A549 (cell line): Measurements from ENCODE around the gene ZNF804A. TPM values are rescaled to one million over a fixed set of nuclear protein-coding genes. Genes with fewer than 3 reads are reported as not detected.

Experiments
- ATAC-seq, 2 experiments: fragments of 200-7000 bp in 1 of 2; fragments of >200 bp in 1 of 2; cut with Nextera tagmentation in 1 of 2; cut with Tn5 transposase in 1 of 2; 3 replicates each; pipeline versions ENCODE4 v1.8.0 to v1.9.1; 2018 to 2020; ENCODE audit warnings: mild to moderate bottlenecking in 1 of 2, moderate library complexity in 1 of 2
- CTCF ChIA-PET: fragments of 300-600 bp; sonication (Branson Sonifier 250); formaldehyde crosslinking; extraction: SDS; loops from one replicate; lab custom pipeline; 2021; ENCODE audit warnings: antibody characterized with exemption, inconsistent platforms; lab: Yijun Ruan, JAX
- POLR2A ChIA-PET: fragments of 350-600 bp; formaldehyde crosslinking; extraction: SDS; loops from one replicate; lab custom pipeline; 2021; ENCODE audit warnings: antibody characterized with exemption, inconsistent platforms; lab: Yijun Ruan, JAX
- DNase-seq, 2 experiments: peaks; one replicate each; pipeline versions ENCODE4 v3.0.0 to v3.0.0-alpha.2; 2011 to 2016; ENCODE audit warnings: low read depth in 1 of 2, low spot score in 1 of 2
- FAIRE-seq: peaks from 2 replicates; lab custom pipeline; 2011; peaks lifted over from hg19 to GRCh38; lab: Jason Lieb, UNC
- H3K27ac ChIP-seq, 2 experiments: fragments of >200 bp; sonication (Bioruptor Twin); formaldehyde crosslinking; 3 replicates each; pipeline ENCODE4 v1.5.1; 2016 to 2017
- H3K4me1 ChIP-seq: fragments of >200 bp; sonication (Bioruptor Twin); formaldehyde crosslinking; 3 replicates; pipeline ENCODE4 v1.6.1; 2016
- H3K4me2 ChIP-seq: fragments of >200 bp; sonication (Bioruptor Twin); formaldehyde crosslinking; 3 replicates; pipeline ENCODE4 v1.6.1; 2016
- H3K4me3 ChIP-seq: fragments of >200 bp; sonication (Bioruptor Twin); formaldehyde crosslinking; 3 replicates; pipeline ENCODE4 v1.5.1; 2016
- H3K9me3 ChIP-seq: fragments of >200 bp; sonication (Bioruptor Twin); formaldehyde crosslinking; 3 replicates; pipeline ENCODE4 v1.6.1; 2016
- CBX2 ChIP-seq: fragments of 200-600 bp; sonication (generic); IDR thresholded peaks from 2 replicates; pipeline ENCODE4 v1.6.1; 2016; ENCODE audit warnings: low read depth, mild to moderate bottlenecking, borderline replicate concordance
- CBX8 ChIP-seq: fragments of 200-600 bp; sonication (generic); IDR thresholded peaks from 2 replicates; pipeline ENCODE4 v1.6.1; 2016
- CHD2 ChIP-seq: fragments of 150-350 bp; IDR thresholded peaks from 2 replicates; pipeline ENCODE4 v1.6.1; 2014; ENCODE audit warnings: low read length; ENCODE audit not compliant: partially characterized antibody
- CHD4 ChIP-seq: fragments of 200-600 bp; sonication (generic); IDR thresholded peaks from 2 replicates; pipeline ENCODE4 v1.6.1; 2016; ENCODE audit warnings: antibody characterized with exemption, mild to moderate bottlenecking, borderline replicate concordance
- EHF ChIP-seq: fragments of 250-450 bp; sonication (Bioruptor Pico); IDR thresholded peaks from 2 replicates; pipeline ENCODE4 v1.5.0; 2020; ENCODE audit warnings: mild to moderate bottlenecking
- EP300 ChIP-seq, 2 experiments: fragments of >200 bp; sonication (Bioruptor Twin); formaldehyde crosslinking; IDR thresholded peaks; 2 replicates in 1 of 2; 3 replicates in 1 of 2; pipeline ENCODE4 v1.6.1; 2016 to 2017
- FOSB ChIP-seq: fragments of 250-450 bp; sonication (Bioruptor Pico); IDR thresholded peaks from 2 replicates; pipeline ENCODE4 v1.5.0; 2020; ENCODE audit warnings: mild to moderate bottlenecking, moderate library complexity
- FOSL2 ChIP-seq, 2 experiments: fragments of 450-650 bp in 1 of 2; fragments of >200 bp in 1 of 2; sonication (Bioruptor Twin) in 1 of 2; formaldehyde crosslinking; IDR thresholded peaks; 2 replicates each; pipeline versions ENCODE4 v1.5.0 to v1.6.1; 2016 to 2020; ENCODE audit warnings: mild to moderate bottlenecking in 1 of 2, moderate library complexity in 1 of 2
- HDAC2 ChIP-seq: fragments of 200-600 bp; sonication (generic); IDR thresholded peaks from 2 replicates; pipeline ENCODE4 v1.6.1; 2016
- HOXA7 ChIP-seq: fragments of 250-450 bp; sonication (Bioruptor Pico); IDR thresholded peaks from 2 replicates; pipeline ENCODE4 v1.5.0; 2020; ENCODE audit warnings: mild to moderate bottlenecking, moderate library complexity
- HOXB5 ChIP-seq: fragments of 250-450 bp; sonication (Bioruptor Pico); IDR thresholded peaks from 2 replicates; pipeline ENCODE4 v1.5.0; 2020; ENCODE audit warnings: mild to moderate bottlenecking, moderate library complexity
- JUN ChIP-seq, 2 experiments: fragments of >200 bp; sonication (Bioruptor Twin); formaldehyde crosslinking; IDR thresholded peaks; 2 replicates in 1 of 2; 3 replicates in 1 of 2; pipeline ENCODE4 v1.6.1; 2016 to 2017
- JUNB ChIP-seq: fragments of >200 bp; sonication (Bioruptor Twin); formaldehyde crosslinking; IDR thresholded peaks from 2 replicates; pipeline ENCODE4 v1.6.1; 2016
- KDM1A ChIP-seq: fragments of 200-600 bp; sonication (generic); IDR thresholded peaks from 2 replicates; pipeline ENCODE4 v1.6.1; 2016; ENCODE audit warnings: low read depth, mild to moderate bottlenecking
- KDM5A ChIP-seq: fragments of 200-600 bp; sonication (generic); IDR thresholded peaks from 2 replicates; pipeline ENCODE4 v1.6.1; 2016; ENCODE audit warnings: antibody characterized with exemption, mild to moderate bottlenecking
- MAZ ChIP-seq: fragments of 150-350 bp; IDR thresholded peaks from 2 replicates; pipeline ENCODE4 v1.6.1; 2014; ENCODE audit warnings: antibody characterized with exemption, low read depth, low read length, borderline replicate concordance
- NFE2L2 ChIP-seq: fragments of 150-350 bp; conservative IDR thresholded peaks from 2 replicates; pipeline ENCODE4 v1.6.1; 2014; ENCODE audit warnings: low read length
- POLR2A ChIP-seq: IDR thresholded peaks from 2 replicates; pipeline ENCODE4 v1.6.1; 2012; ENCODE audit warnings: mild to moderate bottlenecking, low read length
- RAD21 ChIP-seq, 2 experiments: fragments of >200 bp in 1 of 2; sonication (Bioruptor Twin) in 1 of 2; formaldehyde crosslinking in 1 of 2; IDR thresholded peaks in 1 of 2; conservative IDR thresholded peaks in 1 of 2; 2 replicates in 1 of 2; 3 replicates in 1 of 2; pipeline ENCODE4 v1.6.1; 2012 to 2018; ENCODE audit warnings: inconsistent platforms in 1 of 2
- RARB ChIP-seq: fragments of 250-450 bp; sonication (Bioruptor Pico); IDR thresholded peaks from 2 replicates; pipeline ENCODE4 v1.8.0; 2021; ENCODE audit warnings: mild to moderate bottlenecking, moderate library complexity
- SREBF2 ChIP-seq: fragments of 450-650 bp; IDR thresholded peaks from 2 replicates; pipeline ENCODE4 v1.6.1; 2014; ENCODE audit warnings: mild to moderate bottlenecking, moderate library complexity
- TFCP2L1 ChIP-seq: fragments of 250-450 bp; sonication (Bioruptor Pico); IDR thresholded peaks from 2 replicates; pipeline ENCODE4 v1.5.0; 2021; ENCODE audit warnings: mild to moderate bottlenecking
- ZC3H11A ChIP-seq: fragments of 450-650 bp; IDR thresholded peaks from 2 replicates; pipeline ENCODE4 v1.6.1; 2014; ENCODE audit warnings: antibody characterized with exemption, mild to moderate bottlenecking
- ZFP36 ChIP-seq: fragments of 450-650 bp; IDR thresholded peaks from 2 replicates; pipeline ENCODE4 v1.6.1; 2014; ENCODE audit warnings: borderline replicate concordance; ENCODE audit not compliant: partially characterized antibody
- WGBS: methylation state at CpG from one replicate; pipeline ENCODE4 v1.1.6; 2017; ENCODE audit errors: missing lambda C conversion rate; 5-methylcytosine and 5-hydroxymethylcytosine counted together
- polyA plus RNA-seq, 4 experiments: library from polyadenylated mRNA; depleted of rRNA in 3 of 4; stranded (reverse); fragments of >200 nt; fragmentation: RNase III in 1 of 4; extraction: RNeasy Plus Mini Kit Qiagen cat#74134 plus additional on column Dnase treatment in 1 of 4; gene quantifications; 2 replicates in 3 of 4; 3 replicates in 1 of 4; pipeline ENCODE4 v1.2.3, GENCODE V29; 2011 to 2017
- TF ChIP-seq, protein P1 (sequence below): IDR thresholded peaks from 2 replicates; pipeline ENCODE4 v1.6.1; 2012
- TF ChIP-seq, protein P2 (sequence below): fragments of 150-350 bp; IDR thresholded peaks from 2 replicates; pipeline ENCODE4 v1.6.1; 2014; ENCODE audit warnings: low read depth, mild to moderate bottlenecking, low read length
- TF ChIP-seq, protein P3 (sequence below): IDR thresholded peaks from 2 replicates; pipeline ENCODE4 v1.6.1; 2012; ENCODE audit warnings: low read depth, borderline replicate concordance
- TF ChIP-seq, protein P4 (sequence below): fragments of 450-650 bp; IDR thresholded peaks from 2 replicates; pipeline ENCODE4 v1.6.1; 2014; ENCODE audit warnings: antibody characterized with exemption
- TF ChIP-seq, protein P5 (sequence below): fragments of >200 bp; sonication (Bioruptor Twin); formaldehyde crosslinking; IDR thresholded peaks from 2 replicates; pipeline ENCODE4 v1.6.1; 2016
- TF ChIP-seq, protein P6 (sequence below): IDR thresholded peaks from 2 replicates; pipeline ENCODE4 v1.6.1; 2012
- TF ChIP-seq, protein P7 (sequence below): fragments of 250-450 bp; sonication (Bioruptor Pico); IDR thresholded peaks from 2 replicates; pipeline ENCODE4 v1.5.0; 2020; ENCODE audit warnings: low read depth, mild to moderate bottlenecking, moderate library complexity

The ZNF804A gene
- polyA plus RNA-seq, 2 of the 4 experiments (the other 2 are of a cell fraction), result not detected

DNA sequence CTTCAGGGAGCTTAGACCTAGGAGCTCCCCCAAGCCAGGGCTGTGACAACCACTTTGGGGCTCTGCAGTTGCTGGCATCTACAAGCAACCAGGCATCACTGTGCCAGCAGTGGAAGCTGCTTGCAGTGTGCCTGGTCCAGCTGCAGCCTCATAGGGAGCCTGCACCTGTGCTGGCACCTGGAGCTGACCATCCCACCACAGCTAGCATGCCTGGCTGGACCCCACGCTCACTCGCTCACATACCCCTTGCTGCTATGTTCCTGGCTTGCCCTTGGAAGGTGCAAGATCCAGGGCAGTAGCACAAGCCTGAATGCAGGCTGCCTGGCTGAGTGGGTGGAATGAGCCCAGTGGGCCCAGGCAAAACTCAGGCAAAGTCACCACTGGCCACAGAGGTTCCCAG is 82.5 kb downstream of the ZNF804A start:
- no peaks in the 10 kb centered on the region for H3K9me3 ChIP-seq
- H3K4me2 ChIP-seq, result no peak overlapping the region
- no peaks in the 10 kb centered on the region for H3K4me1 ChIP-seq
- no peak overlapping the region for H3K4me3 ChIP-seq
- CTCF ChIA-PET, result no interaction called here
- WGBS, result 80% methylated on average over 1 of the region's 2 CpGs
- ATAC-seq (no peak), DNase-seq (no peak), FAIRE-seq (no peak)
- no peak overlapping the region for H3K27ac ChIP-seq
- POLR2A ChIA-PET, result no interaction called here
- TF ChIP-seq TFCP2L1 (CRISPR knock-in tag) (no peak), EP300 (IDR thresholded peaks at IDR 0.05) (no peak), CBX2 (no peak), ZC3H11A (no peak), NFE2L2 (no peak), POLR2A (no peak), ZFP36 (no peak), FOSL2 (IDR thresholded peaks at IDR 0.05) (no peak), FOSL2 (CRISPR knock-in tag; IDR thresholded peaks at IDR 0.05) (no peak), CHD4 (no peak), RAD21 (conservative IDR thresholded peaks at IDR 0.05 in 1 of 2, IDR thresholded peaks at IDR 0.05 in 1 of 2) (no peak), CHD2 (no peak), CBX8 (no peak), KDM5A (no peak)
- TF ChIP-seq, protein P1, sequence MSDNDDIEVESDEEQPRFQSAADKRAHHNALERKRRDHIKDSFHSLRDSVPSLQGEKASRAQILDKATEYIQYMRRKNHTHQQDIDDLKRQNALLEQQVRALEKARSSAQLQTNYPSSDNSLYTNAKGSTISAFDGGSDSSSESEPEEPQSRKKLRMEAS, result no peak
- TF ChIP-seq, protein P2, sequence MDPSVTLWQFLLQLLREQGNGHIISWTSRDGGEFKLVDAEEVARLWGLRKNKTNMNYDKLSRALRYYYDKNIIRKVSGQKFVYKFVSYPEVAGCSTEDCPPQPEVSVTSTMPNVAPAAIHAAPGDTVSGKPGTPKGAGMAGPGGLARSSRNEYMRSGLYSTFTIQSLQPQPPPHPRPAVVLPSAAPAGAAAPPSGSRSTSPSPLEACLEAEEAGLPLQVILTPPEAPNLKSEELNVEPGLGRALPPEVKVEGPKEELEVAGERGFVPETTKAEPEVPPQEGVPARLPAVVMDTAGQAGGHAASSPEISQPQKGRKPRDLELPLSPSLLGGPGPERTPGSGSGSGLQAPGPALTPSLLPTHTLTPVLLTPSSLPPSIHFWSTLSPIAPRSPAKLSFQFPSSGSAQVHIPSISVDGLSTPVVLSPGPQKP, result no peak
- TF ChIP-seq, protein P3, sequence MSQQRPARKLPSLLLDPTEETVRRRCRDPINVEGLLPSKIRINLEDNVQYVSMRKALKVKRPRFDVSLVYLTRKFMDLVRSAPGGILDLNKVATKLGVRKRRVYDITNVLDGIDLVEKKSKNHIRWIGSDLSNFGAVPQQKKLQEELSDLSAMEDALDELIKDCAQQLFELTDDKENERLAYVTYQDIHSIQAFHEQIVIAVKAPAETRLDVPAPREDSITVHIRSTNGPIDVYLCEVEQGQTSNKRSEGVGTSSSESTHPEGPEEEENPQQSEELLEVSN, result no peak
- TF ChIP-seq, protein P4, sequence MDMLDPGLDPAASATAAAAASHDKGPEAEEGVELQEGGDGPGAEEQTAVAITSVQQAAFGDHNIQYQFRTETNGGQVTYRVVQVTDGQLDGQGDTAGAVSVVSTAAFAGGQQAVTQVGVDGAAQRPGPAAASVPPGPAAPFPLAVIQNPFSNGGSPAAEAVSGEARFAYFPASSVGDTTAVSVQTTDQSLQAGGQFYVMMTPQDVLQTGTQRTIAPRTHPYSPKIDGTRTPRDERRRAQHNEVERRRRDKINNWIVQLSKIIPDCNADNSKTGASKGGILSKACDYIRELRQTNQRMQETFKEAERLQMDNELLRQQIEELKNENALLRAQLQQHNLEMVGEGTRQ, result no peak

DNA sequence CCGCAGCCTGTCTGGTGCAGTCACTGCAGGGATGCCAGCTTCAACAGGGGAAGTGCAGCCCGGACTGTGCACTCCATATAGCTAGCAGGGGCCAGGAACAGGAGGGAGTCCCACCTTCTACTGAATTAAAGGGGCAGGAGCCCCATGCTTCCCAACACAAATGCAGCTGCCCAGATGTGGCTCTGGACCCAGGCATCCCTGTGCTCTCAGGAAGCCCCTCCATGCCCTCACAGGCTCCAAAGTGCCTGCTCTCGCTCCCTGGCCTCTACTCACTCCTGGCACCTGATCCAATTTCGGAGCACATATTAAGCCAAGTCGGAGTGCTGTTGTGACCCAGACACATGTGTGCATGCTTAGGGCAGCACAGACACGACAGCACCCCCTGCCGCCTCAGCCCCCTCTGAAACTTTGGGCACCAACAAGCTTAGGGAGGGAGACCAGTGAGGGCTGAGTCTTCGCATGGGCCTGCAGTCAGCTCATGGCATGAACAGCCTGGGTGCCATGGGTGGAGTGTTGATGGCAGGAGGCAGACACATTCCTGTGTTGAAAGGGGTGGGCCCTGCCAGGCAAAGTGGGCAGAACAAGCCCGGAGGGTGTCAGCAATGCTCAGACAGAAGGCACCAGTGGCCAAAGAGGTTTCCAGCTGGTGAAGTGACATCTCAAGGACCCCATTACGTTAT is 83.5 kb downstream of the ZNF804A start:
- ChIA-PET CTCF (no interaction called here), POLR2A (no interaction called here)
- WGBS, result 31% methylated on average over 9 of the region's 10 CpGs
- no peak overlapping the region for H3K4me3 ChIP-seq
- H3K27ac ChIP-seq, result no peak overlapping the region
- no peaks in the 10 kb centered on the region for H3K4me1 ChIP-seq
- TF ChIP-seq HDAC2, result no peak
- TF ChIP-seq MAZ, result no peak
- no peak for TF ChIP-seq FOSB (CRISPR knock-in tag)
- TF ChIP-seq POLR2A, result no peak
- TF ChIP-seq, all 56 proteins: peak for 0
- H3K9me3 ChIP-seq, result no peaks in the 10 kb centered on the region
- DNase-seq (no peak), ATAC-seq (no peak), FAIRE-seq (no peak)
- no peak overlapping the region for H3K4me2 ChIP-seq

DNA sequence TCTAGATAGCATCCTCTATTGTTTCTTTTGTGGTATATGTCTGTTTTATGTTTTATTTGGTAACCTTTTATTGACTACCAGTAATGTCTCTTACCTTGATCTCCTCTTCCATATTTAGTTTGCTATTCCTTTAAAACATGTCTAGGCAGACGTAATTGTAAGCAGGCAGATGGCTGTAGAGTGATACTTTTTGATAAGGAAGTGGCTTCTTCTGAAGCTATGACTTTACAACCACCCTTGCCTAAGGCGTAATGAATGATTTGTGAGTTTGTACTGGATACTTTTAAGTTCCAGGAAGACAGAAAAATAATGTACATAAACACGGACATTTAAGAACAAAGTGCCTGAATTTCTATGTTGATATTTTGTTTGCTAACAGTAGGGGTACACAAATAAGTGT is 85.6 kb downstream of the ZNF804A start:
- ChIA-PET CTCF (no interaction called here), POLR2A (no interaction called here)
- H3K4me3 ChIP-seq, result no peak overlapping the region
- no peak for FAIRE-seq
- 12% methylated on average over 3 of the region's 3 CpGs for WGBS
- no peak overlapping the region for H3K27ac ChIP-seq
- TF ChIP-seq, protein P5, sequence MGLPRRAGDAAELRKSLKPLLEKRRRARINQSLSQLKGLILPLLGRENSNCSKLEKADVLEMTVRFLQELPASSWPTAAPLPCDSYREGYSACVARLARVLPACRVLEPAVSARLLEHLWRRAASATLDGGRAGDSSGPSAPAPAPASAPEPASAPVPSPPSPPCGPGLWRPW, result no peak
- no peak for TF ChIP-seq RARB (CRISPR knock-in tag)
- no peak for TF ChIP-seq JUNB
- no peak for TF ChIP-seq HOXA7 (CRISPR knock-in tag)
- TF ChIP-seq HDAC2, result no peak
- TF ChIP-seq EHF (CRISPR knock-in tag), result no peak
- TF ChIP-seq, protein P6, sequence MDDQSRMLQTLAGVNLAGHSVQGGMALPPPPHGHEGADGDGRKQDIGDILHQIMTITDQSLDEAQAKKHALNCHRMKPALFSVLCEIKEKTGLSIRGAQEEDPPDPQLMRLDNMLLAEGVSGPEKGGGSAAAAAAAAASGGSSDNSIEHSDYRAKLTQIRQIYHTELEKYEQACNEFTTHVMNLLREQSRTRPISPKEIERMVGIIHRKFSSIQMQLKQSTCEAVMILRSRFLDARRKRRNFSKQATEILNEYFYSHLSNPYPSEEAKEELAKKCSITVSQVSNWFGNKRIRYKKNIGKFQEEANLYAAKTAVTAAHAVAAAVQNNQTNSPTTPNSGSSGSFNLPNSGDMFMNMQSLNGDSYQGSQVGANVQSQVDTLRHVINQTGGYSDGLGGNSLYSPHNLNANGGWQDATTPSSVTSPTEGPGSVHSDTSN, result no peak
- no peak for TF ChIP-seq TFCP2L1 (CRISPR knock-in tag)
- TF ChIP-seq, protein P2, result no peak
- TF ChIP-seq, protein P7, sequence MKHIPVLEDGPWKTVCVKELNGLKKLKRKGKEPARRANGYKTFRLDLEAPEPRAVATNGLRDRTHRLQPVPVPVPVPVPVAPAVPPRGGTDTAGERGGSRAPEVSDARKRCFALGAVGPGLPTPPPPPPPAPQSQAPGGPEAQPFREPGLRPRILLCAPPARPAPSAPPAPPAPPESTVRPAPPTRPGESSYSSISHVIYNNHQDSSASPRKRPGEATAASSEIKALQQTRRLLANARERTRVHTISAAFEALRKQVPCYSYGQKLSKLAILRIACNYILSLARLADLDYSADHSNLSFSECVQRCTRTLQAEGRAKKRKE (CRISPR knock-in tag), result no peak
- TF ChIP-seq NFE2L2, result no peak
- TF ChIP-seq SREBF2, result no peak
- TF ChIP-seq KDM1A, result no peak
- no peak for TF ChIP-seq HOXB5 (CRISPR knock-in tag)
- TF ChIP-seq JUN (IDR thresholded peaks at IDR 0.05), result no peak
- no peak for DNase-seq
- no peaks in the 10 kb centered on the region for H3K4me1 ChIP-seq
- no peak overlapping the region for H3K4me2 ChIP-seq
- H3K9me3 ChIP-seq, result no peaks in the 10 kb centered on the region
- ATAC-seq, result no peak
